ENCODE results near the gene SDF2L1. TPM values are rescaled to one million over a fixed set of nuclear protein-coding genes. Genes with fewer than 3 reads are reported as not detected.

The SDF2L1 gene
- total and polyA plus RNA-seq, 10 of the 15 experiments (the other 5 are each of a cell fraction or from before 2014, with no cell fraction given) = 3.0 to 214 (median 55.5) TPM

GRCh38 chr22:21641417-21641788 lies 699 bp upstream of the SDF2L1 start:
- Histone ChIP-seq H3K27ac (ENCODE audit: control insufficient read depth, insufficient read depth) (peak overlapping the region; percentile 69), H3K9me3 (replicated peaks; ENCODE audit: control insufficient read depth, insufficient read depth, low read length) (no peaks in the 10 kb centered on the region), H4K20me1 (ENCODE audit: control insufficient read depth, insufficient read depth) (peaks cover 4% of the 10 kb centered on the region; the same call in 1 of the 2 replicates), H3K79me2 (ENCODE audit: control insufficient read depth, insufficient read depth, low read length) (peaks cover 24% of the 10 kb centered on the region), H3K27me3 (replicated peaks in 1 of 2; ENCODE audit: control insufficient read depth in 2 of 2, insufficient read depth in 2 of 2, low read length in 1 of 2) (no peaks in the 10 kb centered on the region), H3K4me1 (ENCODE audit: control insufficient read depth, insufficient read depth, low read length) (peaks cover 14% of the 10 kb centered on the region), H2AFZ (ENCODE audit: control insufficient read depth, low read depth, low read length) (peak overlapping the region; percentile 95), H3K4me3 (peak overlapping the region; percentile 70), H3K9ac (ENCODE audit: control insufficient read depth, insufficient read depth, low read length) (peak overlapping the region; percentile 89), H3K36me3 (ENCODE audit: control insufficient read depth in 2 of 2, insufficient read depth in 2 of 2, low read length in 1 of 2) (peaks cover 0 to 6% of the 10 kb centered on the region in 2 experiments; a peak in 3 of 4 replicates), H3K4me2 (ENCODE audit: control insufficient read depth, insufficient read depth) (peak overlapping the region; percentile 94)
- ChIA-PET SMC1A (ENCODE audit: uncharacterized antibody, unreplicated experiment) (interaction anchor here (0.7 to 3.9 kb wide), 4 partner anchors 10 to 25 kb away, joined by 3 to 39 read pairs (median 6); partner anchors contain the start of genes PPIL2 and YDJC), POLR2A (interaction anchor here (0.7 to 3.6 kb wide), 8 partner anchors 11 to 72 kb away, joined by 3 to 42 read pairs (median 4); partner anchors contain the start of gene YDJC), CTCF (interaction anchor here (0.7 to 5.6 kb wide), 8 partner anchors 10 to 75 kb away, joined by 3 to 106 read pairs (median 3); partner anchors contain the start of genes CCDC116 and YDJC), RAD21 (ENCODE audit: unreplicated experiment) (interaction anchor here (0.8 to 3.4 kb wide), 6 partner anchors 12 to 72 kb away, joined by 4 to 50 read pairs (median 8); partner anchors contain the start of gene YDJC)
- no peak for TF ChIP-seq TARDBP (IDR thresholded peaks at IDR 0.05; ENCODE audit: borderline replicate concordance)
- TF ChIP-seq BCL11A (IDR thresholded peaks at IDR 0.05; ENCODE audit: low read depth, low read length) = no peak
- TF ChIP-seq SRF (IDR thresholded peaks at IDR 0.05; ENCODE audit: low read depth in 2 of 2, low read length in 2 of 2) = no peak
- no peak for TF ChIP-seq POLR2A (IDR thresholded peaks at IDR 0.05; ENCODE audit: low read depth, low read length)
- TF ChIP-seq KAT2A (conservative IDR thresholded peaks at IDR 0.05; ENCODE audit: control insufficient read depth, low read depth, low read length) = no peak
- TF ChIP-seq RUNX3 (IDR thresholded peaks at IDR 0.05; ENCODE audit: low read length) = peak; percentile 61; the same call in 1 of the 2 replicates
- TF ChIP-seq HDAC2 (IDR thresholded peaks at IDR 0.05) = no peak
- peak in 1 of 3 experiments; percentile 31; a peak in 2 of 6 replicates for TF ChIP-seq CTCF (IDR thresholded peaks at IDR 0.05 in 2 of 3, conservative IDR thresholded peaks at IDR 0.05 in 1 of 3; ENCODE audit: control insufficient read depth in 2 of 3, extremely low read depth in 1 of 3, insufficient read depth in 1 of 3, low read depth in 3 of 3, low read length in 3 of 3)
- 0 out of 2 replicates have a peak, but pooled peaks have one; percentile 14 for TF ChIP-seq YY1 (IDR thresholded peaks at IDR 0.05; ENCODE audit: low read depth, low read length)
- TF ChIP-seq IKZF2 (IDR thresholded peaks at IDR 0.05) = no peak
- no peak for TF ChIP-seq BACH1 (IDR thresholded peaks at IDR 0.05; ENCODE audit: borderline replicate concordance)
- TF ChIP-seq HDGF (IDR thresholded peaks at IDR 0.05) = no peak
- TF ChIP-seq ATF3 (IDR thresholded peaks at IDR 0.05; ENCODE audit: borderline replicate concordance, extremely low read depth, low read depth, low read length) = no peak
- peak; percentile 39 for TF ChIP-seq HDAC6 (IDR thresholded peaks at IDR 0.05; ENCODE audit: unreplicated experiment)
- TF ChIP-seq ASH2L (IDR thresholded peaks at IDR 0.05; ENCODE audit: borderline replicate concordance, low read depth) = no peak
- TF ChIP-seq ZNF622 (IDR thresholded peaks at IDR 0.05) = no peak
- no peak for TF ChIP-seq EZH2 (IDR thresholded peaks at IDR 0.05; ENCODE audit: borderline replicate concordance, control insufficient read depth, low read depth, low read length)
- no peak for TF ChIP-seq RELA (IDR thresholded peaks at IDR 0.05; ENCODE audit: borderline replicate concordance, partially characterized antibody)
- DNase-seq (ENCODE audit: low read depth, low spot score) (no peak), ATAC-seq (peak; percentile 26), FAIRE-seq (no peak)
- WGBS (ENCODE audit: insufficient coverage, insufficient replicate concordance, low lambda C conversion rate, missing lambda C conversion rate) = 9% methylated on average over 9 of the region's 9 CpGs
- in situ Hi-C loops (cut with MboI) (no loop called here), intact Hi-C loops (cut with micrococcal nuclease; ENCODE audit: unreplicated experiment) (loop anchor here (10.0 kb wide), 1 partner anchor 57 kb away; no protein-coding TSS in a partner anchor)
- BruUV-seq (replicated peaks) = TSS peak; percentile 95

Measured in GM12878 (cell line).